SK-N-SH treated with all-trans-retinoic acid at 6 μM for 48 hours (cell line): ENCODE results near the gene DDB1.

Source experiments
- ATAC-seq: fragments of 200-7000 bp; cut with Tn5 transposase; 3 replicates; pipeline ENCODE4 v1.9.1; 2020; ENCODE audit warnings: mild to moderate bottlenecking, moderate library complexity
- ARNTL ChIP-seq: fragments of 450-650 bp; formaldehyde crosslinking; IDR thresholded peaks from 2 replicates; pipeline ENCODE4 v1.5.0; 2020; ENCODE audit warnings: low read depth, mild to moderate bottlenecking, moderate library complexity, borderline replicate concordance
- BACH2 ChIP-seq: fragments of 250-450 bp; sonication (Bioruptor Pico); IDR thresholded peaks from 2 replicates; pipeline ENCODE4 v1.9.0; 2021; ENCODE audit warnings: mild to moderate bottlenecking, borderline replicate concordance
- CSDC2 ChIP-seq: fragments of 250-450 bp; sonication (Bioruptor Pico); IDR thresholded peaks from 2 replicates; pipeline ENCODE4 v1.5.0; 2020; ENCODE audit warnings: mild to moderate bottlenecking, moderate library complexity
- ESRRG ChIP-seq: fragments of 250-450 bp; sonication (Bioruptor Pico); IDR thresholded peaks from 2 replicates; pipeline ENCODE4 v1.6.1; 2021; ENCODE audit warnings: mild to moderate bottlenecking
- ISL1 ChIP-seq: fragments of 250-450 bp; sonication (Bioruptor Pico); IDR thresholded peaks from 2 replicates; pipeline ENCODE4 v2.1.2; 2022; ENCODE audit warnings: mild to moderate bottlenecking, moderate library complexity
- OSR1 ChIP-seq: fragments of 250-450 bp; sonication (Bioruptor Pico); IDR thresholded peaks from 2 replicates; pipeline ENCODE4 v1.8.0; 2022; ENCODE audit warnings: moderate library complexity, mild to moderate bottlenecking, inconsistent platforms
- PPARA ChIP-seq: fragments of 250-450 bp; sonication (Bioruptor Pico); IDR thresholded peaks from 2 replicates; pipeline ENCODE4 v1.5.0; 2020; ENCODE audit warnings: mild to moderate bottlenecking, borderline replicate concordance
- RARB ChIP-seq: fragments of 250-450 bp; sonication (Bioruptor Pico); IDR thresholded peaks from 2 replicates; pipeline ENCODE4 v1.8.0; 2021; ENCODE audit warnings: mild to moderate bottlenecking, moderate library complexity
- SNAI2 ChIP-seq: fragments of 250-450 bp; sonication (Bioruptor Pico); IDR thresholded peaks from 2 replicates; pipeline ENCODE4 v1.5.0; 2020; ENCODE audit warnings: mild to moderate bottlenecking, moderate library complexity
- TCF4 ChIP-seq: fragments of 250-450 bp; sonication (Bioruptor Pico); IDR thresholded peaks from 2 replicates; pipeline ENCODE4 v1.8.0; 2021; ENCODE audit warnings: mild to moderate bottlenecking, moderate library complexity, borderline replicate concordance
- TOX ChIP-seq: fragments of 250-450 bp; sonication (Bioruptor Pico); IDR thresholded peaks from 2 replicates; pipeline ENCODE4 v1.8.0; 2021; ENCODE audit warnings: mild to moderate bottlenecking, moderate library complexity, borderline replicate concordance
- ZC3H10 ChIP-seq: fragments of 250-450 bp; sonication (Bioruptor Pico); IDR thresholded peaks from 2 replicates; pipeline ENCODE4 v1.5.1; 2021; ENCODE audit warnings: mild to moderate bottlenecking, moderate library complexity
- ZFP3 ChIP-seq: fragments of 250-450 bp; sonication (Bioruptor Pico); IDR thresholded peaks from 2 replicates; pipeline ENCODE4 v1.5.0; 2020; ENCODE audit warnings: mild to moderate bottlenecking, moderate library complexity
- ZNF565 ChIP-seq: fragments of 450-650 bp; formaldehyde crosslinking; conservative IDR thresholded peaks from 2 replicates; pipeline ENCODE4 v1.5.0; 2020; ENCODE audit warnings: low read depth, mild to moderate bottlenecking, moderate library complexity
- ZNF70 ChIP-seq: fragments of 450-650 bp; formaldehyde crosslinking; IDR thresholded peaks from 2 replicates; pipeline ENCODE4 v1.5.0; 2020; ENCODE audit warnings: mild to moderate bottlenecking, moderate library complexity
- ZNF8 ChIP-seq: fragments of 450-650 bp; formaldehyde crosslinking; IDR thresholded peaks from 2 replicates; pipeline ENCODE4 v1.5.0; 2020; ENCODE audit warnings: mild to moderate bottlenecking, moderate library complexity
- TF ChIP-seq, protein P1 (sequence below): fragments of 250-450 bp; sonication (Bioruptor Pico); IDR thresholded peaks from 2 replicates; pipeline ENCODE4 v1.5.1; 2020; ENCODE audit warnings: low read depth, mild to moderate bottlenecking, moderate library complexity
- TF ChIP-seq, protein P2 (sequence below): fragments of 250-450 bp; sonication (Bioruptor Pico); IDR thresholded peaks from 2 replicates; pipeline ENCODE4 v1.5.1; 2021; ENCODE audit warnings: mild to moderate bottlenecking, moderate library complexity
- TF ChIP-seq, protein P3 (sequence below): fragments of 250-450 bp; sonication (Bioruptor Pico); IDR thresholded peaks from 2 replicates; pipeline ENCODE4 v1.8.0; 2021; ENCODE audit warnings: low read depth, mild to moderate bottlenecking, moderate library complexity, borderline replicate concordance

Gene DDB1

DNA sequence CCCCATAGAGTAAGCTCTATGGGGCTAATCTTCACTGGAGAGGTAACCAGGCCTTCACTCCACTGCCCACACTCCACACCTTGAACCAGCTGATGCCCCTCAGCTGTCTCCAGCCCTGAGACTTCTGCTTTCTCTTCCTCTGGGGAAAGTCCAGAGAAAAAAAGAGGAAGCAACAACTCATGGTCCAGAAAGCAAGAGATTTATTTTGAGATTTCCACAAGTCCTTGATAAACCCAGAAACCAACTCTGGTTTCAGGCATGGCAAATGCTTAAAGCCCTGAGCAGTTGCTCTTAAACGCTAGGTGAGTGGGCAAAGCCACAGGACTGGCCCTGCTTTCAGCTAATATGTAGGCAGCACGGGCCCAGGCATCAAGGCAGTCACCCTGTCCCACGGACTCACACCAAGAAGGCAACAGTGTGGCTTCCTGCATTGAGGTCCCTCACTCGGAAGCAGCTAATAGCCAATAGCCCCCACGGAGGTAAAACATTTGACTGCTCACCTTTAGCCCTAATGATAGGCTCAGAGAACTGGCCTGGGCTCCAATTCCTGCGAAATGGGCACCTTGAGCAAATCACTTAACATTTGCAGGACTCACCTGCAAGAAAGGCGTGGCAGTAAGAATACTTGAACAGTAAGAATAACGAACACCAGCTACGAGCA, 24.5 kb upstream of the DDB1 start (continued):
- TF ChIP-seq RARB (CRISPR knock-in tag) (no peak), ZNF70 (CRISPR knock-in tag) (no peak), TOX (CRISPR knock-in tag) (no peak), OSR1 (no peak), SNAI2 (CRISPR knock-in tag) (no peak)
- TF ChIP-seq, protein P1, sequence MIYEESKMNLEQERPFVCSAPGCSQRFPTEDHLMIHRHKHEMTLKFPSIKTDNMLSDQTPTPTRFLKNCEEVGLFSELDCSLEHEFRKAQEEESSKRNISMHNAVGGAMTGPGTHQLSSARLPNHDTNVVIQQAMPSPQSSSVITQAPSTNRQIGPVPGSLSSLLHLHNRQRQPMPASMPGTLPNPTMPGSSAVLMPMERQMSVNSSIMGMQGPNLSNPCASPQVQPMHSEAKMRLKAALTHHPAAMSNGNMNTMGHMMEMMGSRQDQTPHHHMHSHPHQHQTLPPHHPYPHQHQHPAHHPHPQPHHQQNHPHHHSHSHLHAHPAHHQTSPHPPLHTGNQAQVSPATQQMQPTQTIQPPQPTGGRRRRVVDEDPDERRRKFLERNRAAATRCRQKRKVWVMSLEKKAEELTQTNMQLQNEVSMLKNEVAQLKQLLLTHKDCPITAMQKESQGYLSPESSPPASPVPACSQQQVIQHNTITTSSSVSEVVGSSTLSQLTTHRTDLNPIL (CRISPR knock-in tag), result no peak

DNA sequence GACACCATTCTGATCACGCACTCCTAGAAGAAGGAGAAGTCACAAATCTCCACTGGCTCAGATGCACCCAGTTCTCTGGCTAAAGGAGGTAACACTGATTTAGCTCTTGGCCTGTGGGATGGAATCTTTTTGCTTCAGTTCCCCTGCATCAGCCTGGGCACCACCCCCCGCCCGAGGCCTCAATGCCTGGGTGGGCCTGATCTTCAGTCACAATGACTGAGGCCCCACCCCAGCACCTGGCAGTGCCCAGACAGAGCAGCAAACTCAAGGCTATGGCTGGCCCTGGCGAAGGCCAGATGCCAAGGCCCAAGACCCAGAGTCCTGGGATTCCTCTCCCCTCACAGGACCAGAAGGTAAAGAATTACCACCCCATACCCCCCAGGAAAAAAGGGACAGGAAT, 23.8 kb upstream of the DDB1 start:
- no peak for ATAC-seq
- TF ChIP-seq SNAI2 (CRISPR knock-in tag) (no peak), ZC3H10 (CRISPR knock-in tag) (no peak), ZNF8 (CRISPR knock-in tag) (no peak), PPARA (CRISPR knock-in tag) (no peak), ESRRG (no peak), ZFP3 (CRISPR knock-in tag) (no peak), OSR1 (no peak), BACH2 (CRISPR knock-in tag) (no peak)
- TF ChIP-seq, protein P2, sequence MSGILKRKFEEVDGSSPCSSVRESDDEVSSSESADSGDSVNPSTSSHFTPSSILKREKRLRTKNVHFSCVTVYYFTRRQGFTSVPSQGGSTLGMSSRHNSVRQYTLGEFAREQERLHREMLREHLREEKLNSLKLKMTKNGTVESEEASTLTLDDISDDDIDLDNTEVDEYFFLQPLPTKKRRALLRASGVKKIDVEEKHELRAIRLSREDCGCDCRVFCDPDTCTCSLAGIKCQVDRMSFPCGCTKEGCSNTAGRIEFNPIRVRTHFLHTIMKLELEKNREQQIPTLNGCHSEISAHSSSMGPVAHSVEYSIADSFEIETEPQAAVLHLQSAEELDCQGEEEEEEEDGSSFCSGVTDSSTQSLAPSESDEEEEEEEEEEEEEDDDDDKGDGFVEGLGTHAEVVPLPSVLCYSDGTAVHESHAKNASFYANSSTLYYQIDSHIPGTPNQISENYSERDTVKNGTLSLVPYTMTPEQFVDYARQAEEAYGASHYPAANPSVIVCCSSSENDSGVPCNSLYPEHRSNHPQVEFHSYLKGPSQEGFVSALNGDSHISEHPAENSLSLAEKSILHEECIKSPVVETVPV (CRISPR knock-in tag), result no peak
- TF ChIP-seq, protein P3, sequence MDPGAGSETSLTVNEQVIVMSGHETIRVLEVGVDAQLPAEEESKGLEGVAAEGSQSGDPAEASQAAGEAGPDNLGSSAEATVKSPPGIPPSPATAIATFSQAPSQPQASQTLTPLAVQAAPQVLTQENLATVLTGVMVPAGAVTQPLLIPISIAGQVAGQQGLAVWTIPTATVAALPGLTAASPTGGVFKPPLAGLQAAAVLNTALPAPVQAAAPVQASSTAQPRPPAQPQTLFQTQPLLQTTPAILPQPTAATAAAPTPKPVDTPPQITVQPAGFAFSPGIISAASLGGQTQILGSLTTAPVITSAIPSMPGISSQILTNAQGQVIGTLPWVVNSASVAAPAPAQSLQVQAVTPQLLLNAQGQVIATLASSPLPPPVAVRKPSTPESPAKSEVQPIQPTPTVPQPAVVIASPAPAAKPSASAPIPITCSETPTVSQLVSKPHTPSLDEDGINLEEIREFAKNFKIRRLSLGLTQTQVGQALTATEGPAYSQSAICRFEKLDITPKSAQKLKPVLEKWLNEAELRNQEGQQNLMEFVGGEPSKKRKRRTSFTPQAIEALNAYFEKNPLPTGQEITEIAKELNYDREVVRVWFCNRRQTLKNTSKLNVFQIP (CRISPR knock-in tag), result no peak

DNA sequence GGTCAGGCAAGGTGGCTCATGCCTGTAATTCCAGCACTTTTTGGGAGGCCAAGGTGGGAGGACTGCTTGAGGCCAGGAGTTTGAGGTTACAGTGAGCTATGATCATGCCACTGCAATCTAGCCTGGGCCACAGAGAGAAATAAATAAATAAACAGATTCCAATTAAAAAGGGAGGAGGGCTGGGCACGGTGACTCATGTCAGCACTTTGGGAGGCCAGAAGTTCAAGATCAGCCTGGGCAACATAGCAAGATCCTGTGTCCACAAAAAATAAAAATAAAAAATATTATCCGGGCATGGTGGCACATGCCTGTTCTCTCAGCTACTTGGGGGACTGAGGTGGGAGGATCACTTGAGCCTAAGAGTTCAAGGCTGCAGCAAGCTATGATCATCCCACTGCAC, 21.3 kb upstream of the DDB1 start:
- ATAC-seq, result no peak
- TF ChIP-seq, protein P1 (CRISPR knock-in tag), result no peak

DNA sequence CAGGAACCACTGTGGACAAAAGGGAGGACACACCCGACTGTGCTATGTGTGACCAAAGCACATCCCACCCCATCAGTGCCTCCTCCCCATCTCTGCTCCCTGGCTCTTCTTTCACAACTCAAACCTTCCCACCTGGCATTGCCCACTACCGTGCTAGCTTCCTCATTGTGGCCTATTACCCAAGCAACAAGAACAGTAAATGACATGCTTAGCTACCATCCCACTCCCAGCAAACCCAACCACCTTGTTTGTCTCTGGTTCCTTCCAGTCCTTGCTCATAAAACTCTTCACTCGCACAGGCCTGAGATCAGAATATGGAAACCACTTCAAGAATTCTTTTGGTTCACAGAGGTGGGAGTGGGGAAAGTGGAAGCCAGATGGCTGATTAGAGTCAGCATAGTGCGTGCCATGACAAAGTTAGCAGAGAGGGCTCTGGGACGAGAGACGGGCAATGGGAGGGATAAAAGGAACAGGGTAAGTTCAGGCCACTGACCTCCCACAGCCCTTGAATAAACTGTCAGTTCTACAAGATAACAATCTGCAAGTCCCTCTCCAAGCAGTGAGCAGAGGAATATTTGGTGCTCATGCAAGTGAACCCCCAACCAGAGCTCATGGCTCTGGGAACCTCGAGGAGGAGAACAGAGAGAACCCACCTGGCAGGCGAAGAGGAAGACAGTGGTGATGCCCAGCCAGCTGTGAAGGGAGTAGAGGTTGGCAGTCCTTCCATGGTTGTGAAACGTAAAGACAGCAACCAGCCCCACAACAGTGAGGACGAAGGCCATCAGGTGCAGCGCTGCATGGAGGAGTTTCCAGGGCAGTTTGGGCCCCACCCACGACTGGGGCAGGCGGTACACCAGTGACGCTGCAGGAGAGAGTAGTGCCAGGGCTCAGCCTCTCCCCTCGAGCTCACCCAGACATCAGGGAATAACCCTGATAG, 20.5 kb upstream of the DDB1 start:
- no peak for ATAC-seq
- TF ChIP-seq ZNF8 (CRISPR knock-in tag), result no peak
- TF ChIP-seq SNAI2 (CRISPR knock-in tag), result no peak
- TF ChIP-seq TCF4 (CRISPR knock-in tag), result no peak
- TF ChIP-seq, protein P3 (CRISPR knock-in tag), result no peak
- no peak for TF ChIP-seq BACH2 (CRISPR knock-in tag)
- TF ChIP-seq TOX (CRISPR knock-in tag), result no peak
- no peak for TF ChIP-seq ZNF565 (CRISPR knock-in tag)
- no peak for TF ChIP-seq ARNTL (CRISPR knock-in tag)
- no peak for TF ChIP-seq ISL1 (CRISPR knock-in tag)
- TF ChIP-seq OSR1, result no peak
- TF ChIP-seq CSDC2 (CRISPR knock-in tag), result no peak
- TF ChIP-seq, all 23 proteins: peak for 0
